Measurements from ENCODE around the gene TMEM135. TPM values are rescaled to one million over a fixed set of nuclear protein-coding genes. Genes with fewer than 3 reads are reported as not detected.
"Not testable (repeated sequence)": the region's sequence is repeated elsewhere in the genome, so short reads cannot be mapped to it uniquely, and the experiment has no call there.

The TMEM135 gene
- total and polyA plus RNA-seq, 2 experiments from 2014 or later, result 11.0 to 11.9 TPM

DNA sequence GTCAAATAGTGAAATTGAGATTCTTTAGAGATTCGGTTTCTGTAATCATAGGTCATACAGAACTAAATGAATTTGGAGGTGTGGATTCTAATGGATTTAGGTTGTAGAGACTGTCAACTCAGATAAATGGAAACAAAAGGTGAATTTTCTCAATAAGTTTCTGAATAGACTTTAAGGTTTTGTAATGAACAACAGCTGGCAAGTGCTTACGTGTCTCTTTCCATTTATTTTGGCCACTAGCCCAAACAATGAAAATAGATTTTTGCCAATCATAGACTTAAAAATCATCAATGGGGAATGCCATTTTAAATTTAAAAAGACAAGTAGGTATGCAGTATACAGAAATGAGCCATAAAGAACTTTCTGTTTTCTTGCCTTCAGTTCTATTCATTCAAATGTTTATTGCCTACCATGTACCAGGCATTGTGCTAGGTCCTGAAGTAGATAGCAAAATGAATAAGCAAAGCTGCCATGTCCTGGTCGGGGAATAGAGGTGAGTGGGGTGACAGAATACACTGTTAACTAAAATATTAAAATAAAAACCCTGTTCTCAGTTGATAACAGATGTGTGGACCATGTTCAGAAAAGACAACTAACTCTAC lies 16.9 kb upstream of the TMEM135 start:
- Histone ChIP-seq H3K4me2 (ENCODE audit: unreplicated experiment) (no peak overlapping the region), H3K27me3 (replicated peaks; ENCODE audit: insufficient read depth) (no peaks in the 10 kb centered on the region), H3K79me2 (ENCODE audit: insufficient read depth) (no peaks in the 10 kb centered on the region), H3K4me3 (no peak overlapping the region), H3K9ac (no peak overlapping the region), H3K9me3 (ENCODE audit: low read depth) (no peaks in the 10 kb centered on the region), H3K27ac (no peak overlapping the region), H2AFZ (no peak overlapping the region), H4K20me1 (ENCODE audit: insufficient read depth) (no peaks in the 10 kb centered on the region), H3K9me2 (ENCODE audit: insufficient read depth) (no peaks in the 10 kb centered on the region), H3K4me1 (ENCODE audit: insufficient read depth) (no peaks in the 10 kb centered on the region), H3K36me3 (ENCODE audit: low read depth) (no peaks in the 10 kb centered on the region), H3F3A (ENCODE audit: insufficient read depth) (no peaks in the 10 kb centered on the region)
- no peak for TF ChIP-seq EZH2phosphoT487 (IDR thresholded peaks at IDR 0.05; ENCODE audit: insufficient read depth, low read depth)
- TF ChIP-seq EZH2 (IDR thresholded peaks at IDR 0.05; ENCODE audit: insufficient read depth, poor library complexity, severe bottlenecking), result no peak
- in situ Hi-C loops (cut with MboI), result no loop called here
- WGBS, 2 experiments (ENCODE audit: low coverage in 1 of 2, low lambda C conversion rate in 2 of 2, missing lambda C conversion rate in 2 of 2), result 56 to 68% methylated on average over 3 of the region's 3 CpGs
- no peak for DNase-seq

DNA sequence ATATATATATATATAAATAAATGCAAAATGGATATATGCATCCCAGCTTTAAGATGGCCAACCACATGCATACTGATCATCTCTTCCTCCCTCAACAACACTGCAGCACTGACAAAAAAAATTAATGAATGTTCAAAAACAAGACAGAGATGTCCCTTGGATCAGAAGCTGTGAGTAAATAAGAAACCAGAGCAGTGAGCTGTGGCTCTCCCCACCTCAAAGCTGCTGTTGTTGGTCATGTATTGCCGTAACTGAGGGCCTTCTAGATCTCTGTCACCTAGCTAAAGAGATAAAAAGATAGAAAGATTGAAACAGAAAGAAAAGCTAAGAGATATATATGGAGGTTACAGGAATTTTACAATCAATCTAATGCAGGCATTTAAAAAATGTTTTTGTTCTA lies 15.5 kb upstream of the TMEM135 start:
- Histone ChIP-seq H3K9me2 (ENCODE audit: insufficient read depth) (no peaks in the 10 kb centered on the region), H3K9me3 (ENCODE audit: low read depth) (no peaks in the 10 kb centered on the region), H3K27ac (no peak overlapping the region), H2AFZ (no peak overlapping the region), H3K4me1 (ENCODE audit: insufficient read depth) (no peaks in the 10 kb centered on the region), H3K9ac (no peak overlapping the region), H3K27me3 (replicated peaks; ENCODE audit: insufficient read depth) (no peaks in the 10 kb centered on the region), H3K4me2 (ENCODE audit: unreplicated experiment) (no peak overlapping the region), H3K79me2 (ENCODE audit: insufficient read depth) (no peaks in the 10 kb centered on the region), H3F3A (ENCODE audit: insufficient read depth) (no peaks in the 10 kb centered on the region), H3K4me3 (no peak overlapping the region), H4K20me1 (ENCODE audit: insufficient read depth) (no peaks in the 10 kb centered on the region), H3K36me3 (ENCODE audit: low read depth) (no peaks in the 10 kb centered on the region)
- WGBS, 2 experiments (ENCODE audit: low coverage in 1 of 2, low lambda C conversion rate in 2 of 2, missing lambda C conversion rate in 2 of 2), result 68 to 76% methylated on average over 1 of the region's 1 CpG
- TF ChIP-seq EZH2phosphoT487 (IDR thresholded peaks at IDR 0.05; ENCODE audit: insufficient read depth, low read depth) (no peak), EZH2 (IDR thresholded peaks at IDR 0.05; ENCODE audit: insufficient read depth, poor library complexity, severe bottlenecking) (no peak)
- in situ Hi-C loops (cut with MboI), result no loop called here
- no peak for DNase-seq

DNA sequence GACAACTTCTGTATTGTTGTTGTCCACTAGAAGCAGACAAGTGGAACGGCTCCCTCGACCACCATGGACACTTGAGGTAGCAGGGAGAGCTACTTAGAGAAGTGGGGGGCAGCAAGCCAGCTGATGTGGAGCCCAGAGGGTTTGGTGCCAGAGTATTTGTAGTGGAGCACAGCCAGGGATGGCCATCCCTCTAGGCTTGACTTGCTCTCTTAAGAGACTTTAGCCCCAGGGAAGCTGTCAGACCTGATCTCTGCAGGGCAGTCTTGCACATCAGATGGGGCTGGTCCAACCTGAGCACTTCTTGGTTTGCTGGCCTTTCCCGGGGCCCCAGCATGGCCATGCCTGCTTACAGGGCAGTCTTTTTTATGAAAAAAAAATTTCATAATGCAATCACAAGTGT lies 15.0 kb upstream of the TMEM135 start:
- no peak overlapping the region for H2AFZ ChIP-seq
- no peaks in the 10 kb centered on the region for H3K27me3 ChIP-seq (replicated peaks; ENCODE audit: insufficient read depth)
- no peaks in the 10 kb centered on the region for H3K9me2 ChIP-seq (ENCODE audit: insufficient read depth)
- in situ Hi-C loops (cut with MboI), result no loop called here
- 59 to 69% methylated on average over 3 of the region's 3 CpGs for WGBS, 2 experiments (ENCODE audit: low coverage in 1 of 2, low lambda C conversion rate in 2 of 2, missing lambda C conversion rate in 2 of 2)
- H3K9me3 ChIP-seq (ENCODE audit: low read depth), result no peaks in the 10 kb centered on the region
- TF ChIP-seq EZH2 (IDR thresholded peaks at IDR 0.05; ENCODE audit: insufficient read depth, poor library complexity, severe bottlenecking) (no peak), EZH2phosphoT487 (IDR thresholded peaks at IDR 0.05; ENCODE audit: insufficient read depth, low read depth) (no peak)
- no peak for DNase-seq
- no peak overlapping the region for H3K27ac ChIP-seq
- H3F3A ChIP-seq (ENCODE audit: insufficient read depth), result no peaks in the 10 kb centered on the region
- no peaks in the 10 kb centered on the region for H3K4me1 ChIP-seq (ENCODE audit: insufficient read depth)
- no peaks in the 10 kb centered on the region for H4K20me1 ChIP-seq (ENCODE audit: insufficient read depth)
- no peaks in the 10 kb centered on the region for H3K79me2 ChIP-seq (ENCODE audit: insufficient read depth)
- no peak overlapping the region for H3K9ac ChIP-seq
- H3K36me3 ChIP-seq (ENCODE audit: low read depth), result no peaks in the 10 kb centered on the region
- no peak overlapping the region for H3K4me2 ChIP-seq (ENCODE audit: unreplicated experiment)
- H3K4me3 ChIP-seq, result no peak overlapping the region

DNA sequence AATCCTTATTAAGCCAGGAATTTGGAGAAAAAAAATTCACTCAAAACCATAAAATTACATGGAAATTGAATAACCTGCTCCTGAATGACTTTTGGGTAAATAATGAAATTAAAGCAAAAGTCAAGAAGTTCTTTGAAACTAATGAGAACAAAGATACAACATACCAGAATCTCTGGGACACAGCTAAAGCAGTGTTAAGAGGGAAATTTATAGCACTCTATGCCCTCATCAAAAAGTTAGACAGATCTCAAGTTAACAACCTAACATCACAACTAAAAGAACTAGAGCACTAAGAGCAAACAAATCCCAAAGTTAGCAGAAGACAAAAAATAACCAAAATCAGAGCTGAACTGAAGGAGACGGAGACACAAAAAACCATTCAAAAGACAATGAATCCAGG lies 11.3 kb upstream of the TMEM135 start:
- H3K9ac ChIP-seq; H3K4me2 ChIP-seq (ENCODE audit: unreplicated experiment); DNase-seq; H2AFZ ChIP-seq; H3K79me2 ChIP-seq (ENCODE audit: insufficient read depth); in situ Hi-C loops (cut with MboI); H4K20me1 ChIP-seq (ENCODE audit: insufficient read depth); H3K4me1 ChIP-seq (ENCODE audit: insufficient read depth); H3K4me3 ChIP-seq; H3F3A ChIP-seq (ENCODE audit: insufficient read depth); H3K27ac ChIP-seq; H3K27me3 ChIP-seq (replicated peaks; ENCODE audit: insufficient read depth); H3K36me3 ChIP-seq (ENCODE audit: low read depth); H3K9me2 ChIP-seq (ENCODE audit: insufficient read depth); H3K9me3 ChIP-seq (ENCODE audit: low read depth): not testable (repeated sequence)
- 71 to 86% methylated on average over 1 of the region's 1 CpG for WGBS, 2 experiments (ENCODE audit: low coverage in 1 of 2, low lambda C conversion rate in 2 of 2, missing lambda C conversion rate in 2 of 2)
